GM13977 (cell line): ENCODE results near the gene MCM3AP.

Experiments used
- DNase-seq: peaks from one replicate; pipeline ENCODE4 v3.0.0; 2012; ENCODE audit warnings: low spot score
- in situ Hi-C: fragments of 300-500 bp; cut with MboI; formaldehyde crosslinking; loops from one replicate; pipeline ENCODE4 v1.12.0; 2022; ENCODE audit warnings: low sequenced_read_pairs, low pct_unique_long_range_greater_than_20kb, mixed read lengths, inconsistent platforms; ENCODE audit not compliant: unreplicated experiment
- TF ChIP-seq, protein P1 (sequence below): IDR thresholded peaks from 2 replicates; pipeline ENCODE4 v1.5.1; 2012; ENCODE audit warnings: mild to moderate bottlenecking, control low read depth; ENCODE audit not compliant: insufficient read depth; ENCODE audit errors: extremely low read depth, missing control alignments

Gene MCM3AP

DNA sequence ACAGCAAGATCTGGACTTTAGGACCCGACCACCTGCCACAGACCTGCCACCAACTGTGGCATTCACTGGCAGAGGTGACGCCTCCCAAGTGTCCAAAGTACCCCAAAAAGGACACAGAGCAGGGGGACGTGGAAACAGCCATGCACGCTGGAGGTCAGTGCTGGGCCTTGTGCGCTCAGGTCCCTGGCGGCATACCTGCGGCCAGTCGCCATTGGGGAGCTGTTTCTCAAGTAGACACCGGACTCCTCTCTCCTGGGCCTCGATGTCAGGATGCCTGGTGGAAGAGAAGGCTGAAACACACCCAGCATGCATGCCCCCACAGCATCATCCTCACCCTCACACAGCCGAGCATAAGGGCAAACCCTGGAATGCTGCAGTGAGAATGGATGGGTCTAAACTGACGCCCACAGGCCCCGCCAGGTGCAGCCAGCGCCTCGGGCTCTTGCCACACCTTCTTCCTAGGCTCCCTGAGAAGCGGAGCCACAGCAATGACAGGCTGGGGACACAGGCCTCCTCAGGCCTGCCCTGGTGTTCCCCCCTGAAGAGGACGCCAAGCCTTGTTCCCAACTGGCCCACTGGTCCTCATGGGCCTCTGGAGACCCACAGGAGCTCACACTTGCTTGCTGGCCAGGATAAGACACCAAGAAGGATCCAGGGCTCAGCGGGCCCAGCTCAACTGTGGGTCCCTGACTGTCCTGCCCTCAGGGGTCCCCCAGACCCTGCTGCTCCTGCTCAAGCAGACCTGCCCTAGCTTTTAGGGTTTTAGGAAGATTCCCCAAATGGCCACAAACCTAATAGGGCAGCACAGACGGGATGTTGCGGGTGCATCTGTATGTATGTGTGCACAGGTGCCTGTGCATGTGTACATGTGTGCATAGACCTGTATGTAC, 93.5 kb downstream of the MCM3AP start:
- TF ChIP-seq, protein P1, sequence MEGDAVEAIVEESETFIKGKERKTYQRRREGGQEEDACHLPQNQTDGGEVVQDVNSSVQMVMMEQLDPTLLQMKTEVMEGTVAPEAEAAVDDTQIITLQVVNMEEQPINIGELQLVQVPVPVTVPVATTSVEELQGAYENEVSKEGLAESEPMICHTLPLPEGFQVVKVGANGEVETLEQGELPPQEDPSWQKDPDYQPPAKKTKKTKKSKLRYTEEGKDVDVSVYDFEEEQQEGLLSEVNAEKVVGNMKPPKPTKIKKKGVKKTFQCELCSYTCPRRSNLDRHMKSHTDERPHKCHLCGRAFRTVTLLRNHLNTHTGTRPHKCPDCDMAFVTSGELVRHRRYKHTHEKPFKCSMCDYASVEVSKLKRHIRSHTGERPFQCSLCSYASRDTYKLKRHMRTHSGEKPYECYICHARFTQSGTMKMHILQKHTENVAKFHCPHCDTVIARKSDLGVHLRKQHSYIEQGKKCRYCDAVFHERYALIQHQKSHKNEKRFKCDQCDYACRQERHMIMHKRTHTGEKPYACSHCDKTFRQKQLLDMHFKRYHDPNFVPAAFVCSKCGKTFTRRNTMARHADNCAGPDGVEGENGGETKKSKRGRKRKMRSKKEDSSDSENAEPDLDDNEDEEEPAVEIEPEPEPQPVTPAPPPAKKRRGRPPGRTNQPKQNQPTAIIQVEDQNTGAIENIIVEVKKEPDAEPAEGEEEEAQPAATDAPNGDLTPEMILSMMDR: no peak
- DNase-seq: no peak
- in situ Hi-C loops: no loop called here

DNA sequence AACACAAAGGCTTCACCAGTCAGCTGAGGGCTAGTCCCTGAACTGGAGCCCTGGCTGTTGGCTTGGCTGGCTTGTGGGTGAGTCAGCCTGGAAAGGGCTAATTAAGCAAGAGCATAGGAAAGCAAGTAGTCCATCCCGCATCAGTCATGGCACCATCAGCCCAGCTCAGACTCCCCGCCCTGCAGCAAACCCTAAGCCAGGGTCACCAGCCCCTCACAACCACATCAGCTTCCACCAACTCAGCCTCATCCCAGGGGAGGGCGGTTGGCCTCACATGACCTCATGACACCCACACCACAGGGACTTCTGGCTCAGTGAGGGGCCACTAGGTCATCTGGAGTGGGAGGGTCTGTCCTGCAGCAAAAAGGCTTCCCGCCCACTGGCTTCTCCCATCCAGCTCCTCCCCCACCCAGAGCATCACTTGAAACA, 94.1 kb downstream of the MCM3AP start:
- DNase-seq: no peak

DNA sequence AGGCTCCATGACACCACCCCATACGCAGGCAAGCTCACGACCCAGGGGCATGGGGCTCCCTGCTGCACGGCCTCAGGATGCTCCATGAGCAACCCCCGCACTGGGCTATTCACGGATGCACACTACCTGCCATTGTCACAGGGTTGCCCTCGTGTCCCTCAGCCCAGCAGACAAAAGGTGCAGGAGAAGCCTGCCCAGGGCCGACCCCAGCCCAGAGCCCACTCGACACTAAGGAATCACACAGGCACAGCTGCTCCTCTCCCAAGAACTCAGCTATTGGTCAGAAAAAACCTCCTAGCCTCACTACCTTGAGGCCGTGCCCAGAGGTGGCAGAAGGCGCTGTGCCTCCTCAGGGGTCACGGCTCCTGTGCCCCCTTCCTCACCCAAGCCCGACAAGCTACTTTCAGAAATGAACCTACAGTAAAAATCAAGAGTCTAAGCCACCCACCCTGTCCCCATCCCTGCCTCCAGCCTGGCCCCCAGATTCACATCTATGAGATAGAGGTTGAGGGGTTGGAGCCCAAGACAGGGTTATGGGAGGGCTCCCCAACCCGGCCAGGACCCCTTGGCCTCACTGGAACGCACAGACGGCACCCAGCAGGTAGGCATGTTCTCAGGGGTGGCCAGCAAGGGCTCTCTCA, 94.8 kb downstream of the MCM3AP start:
- DNase-seq: no peak
- in situ Hi-C loops: no loop called here
- TF ChIP-seq, protein P1: no peak

More for the DNA sequence above, 94.1 kb downstream of the MCM3AP start:
- TF ChIP-seq, protein P1: no peak
- in situ Hi-C loops: no loop called here

DNA sequence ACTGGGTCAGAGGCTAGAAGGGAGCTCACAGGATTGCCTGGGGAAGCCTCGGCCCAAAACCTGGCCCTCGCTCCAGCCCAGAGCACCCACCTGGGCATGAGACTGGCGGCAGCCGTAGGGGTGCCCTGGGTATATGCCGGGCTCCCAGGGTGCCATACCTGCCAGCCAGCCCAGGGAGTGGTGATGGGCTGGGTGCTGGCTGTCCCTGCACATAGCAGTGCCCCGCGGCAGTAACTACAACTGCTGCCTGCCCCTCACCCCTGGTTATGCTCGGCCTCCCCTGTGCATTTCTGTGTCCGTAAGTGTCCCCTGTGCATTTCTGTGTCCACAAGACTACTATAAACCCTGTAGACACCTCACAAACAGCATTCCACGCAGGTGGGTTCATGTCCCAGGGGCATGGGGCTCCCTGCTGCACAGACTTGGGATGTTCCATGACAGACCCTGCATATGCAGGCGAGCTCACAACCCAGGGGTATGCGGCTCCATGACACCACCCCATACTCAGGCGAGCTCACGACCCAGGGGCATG, 95.4 kb downstream of the MCM3AP start:
- DNase-seq: no peak
- in situ Hi-C loops: no loop called here
- TF ChIP-seq, protein P1: no peak

DNA sequence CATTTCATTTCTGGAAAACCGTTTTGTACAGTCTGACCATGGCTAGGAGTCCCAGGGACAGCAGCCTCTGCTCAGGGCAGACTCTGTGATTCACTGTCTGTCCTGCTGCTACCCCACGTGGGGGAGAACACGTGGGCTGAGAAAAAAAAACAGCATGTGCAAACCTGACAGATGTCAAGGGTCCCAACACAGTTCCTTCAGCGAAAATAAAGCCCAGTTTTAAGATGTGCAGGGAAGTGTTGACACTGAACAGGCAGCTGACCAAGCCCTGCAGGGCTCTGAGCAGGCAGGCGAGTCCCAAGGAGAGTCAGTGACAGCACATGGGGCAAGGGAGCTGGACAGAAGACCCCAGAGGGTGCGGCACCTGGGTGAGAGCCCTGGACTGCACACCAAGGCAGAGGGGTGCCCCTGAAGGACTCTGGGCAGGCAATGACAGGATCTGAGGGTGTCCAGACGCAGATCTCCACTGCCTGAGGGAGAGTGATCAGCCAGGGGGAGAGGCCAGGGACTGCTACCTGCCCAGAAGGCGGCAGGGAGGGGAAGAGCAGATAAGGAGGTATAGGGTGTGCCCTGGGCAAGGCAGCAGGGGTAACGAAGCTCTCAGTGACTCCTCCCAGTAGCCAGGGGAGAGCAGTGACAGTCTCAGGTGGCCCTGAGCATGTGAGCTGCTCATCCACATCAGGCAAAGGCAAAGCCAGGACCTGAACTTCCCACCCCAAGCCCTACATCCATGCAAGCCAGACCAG, 96.0 kb downstream of the MCM3AP start:
- TF ChIP-seq, protein P1: no peak
- no peak for DNase-seq
- in situ Hi-C loops: no loop called here
